WTC11 (cell line): ENCODE results near the gene CNTNAP5. TPM values are rescaled to one million over a fixed set of nuclear protein-coding genes. Genes with fewer than 3 reads are reported as not detected.

Source experiments
- ATAC-seq: fragments of 200-7000 bp; cut with Tn5 transposase; 2 replicates; pipeline ENCODE4 v1.10.0; 2021; ENCODE audit warnings: mild to moderate bottlenecking, moderate library complexity
- CTCF ChIA-PET: fragments of 300-600 bp; sonication (Branson Sonifier 250); formaldehyde crosslinking; loops from one replicate; lab custom pipeline; 2021; ENCODE audit warnings: antibody characterized with exemption; lab: Charles Lee
- POLR2A ChIA-PET: fragments of 350-600 bp; sonication (Branson Sonifier 250); formaldehyde crosslinking; loops from one replicate; lab custom pipeline; 2021; ENCODE audit warnings: antibody characterized with exemption; lab: Charles Lee
- DNase-seq: peaks from one replicate; pipeline ENCODE4 v3.0.0; 2021; ENCODE audit warnings: low spot score
- H3K27ac Mint-ChIP-seq: 2 replicates; pipeline ENCODE4 v1.8.0; 2021; ENCODE audit warnings: mixed read lengths
- H3K27me3 Mint-ChIP-seq: 2 replicates; pipeline ENCODE4 v1.8.0; 2021; ENCODE audit warnings: low read depth, mild to moderate bottlenecking, moderate library complexity, mixed read lengths
- H3K36me3 Mint-ChIP-seq: 2 replicates; pipeline ENCODE4 v1.8.0; 2021; ENCODE audit warnings: mixed read lengths
- H3K4me1 Mint-ChIP-seq: 2 replicates; pipeline ENCODE4 v1.8.0; 2022; ENCODE audit warnings: mixed read lengths
- H3K4me3 Mint-ChIP-seq: 2 replicates; pipeline ENCODE4 v1.8.0; 2021; ENCODE audit warnings: mild to moderate bottlenecking, moderate library complexity, mixed read lengths
- H3K9me3 Mint-ChIP-seq: 2 replicates; pipeline ENCODE4 v1.8.0; 2021; ENCODE audit warnings: mixed read lengths
- ERG ChIP-seq: fragments of 250-450 bp; sonication (Bioruptor Pico); IDR thresholded peaks from 2 replicates; pipeline ENCODE4 v1.8.0; 2021; ENCODE audit warnings: mild to moderate bottlenecking
- GRHL2 ChIP-seq: fragments of 250-450 bp; sonication (Bioruptor Pico); IDR thresholded peaks from 2 replicates; pipeline ENCODE4 v1.8.0; 2022; ENCODE audit warnings: mild to moderate bottlenecking, moderate library complexity; ENCODE audit not compliant: insufficient replicate concordance, severe bottlenecking
- MYBL2 ChIP-seq: sonication (generic); formaldehyde crosslinking; IDR thresholded peaks from 2 replicates; pipeline ENCODE4 v1.8.1; 2023; ENCODE audit warnings: mild to moderate bottlenecking, moderate library complexity, missing genetic modification reagents
- NR3C1 ChIP-seq: sonication (generic); formaldehyde crosslinking; conservative IDR thresholded peaks from 2 replicates; pipeline ENCODE4 v1.8.1; 2023; ENCODE audit warnings: low read depth, mild to moderate bottlenecking, missing genetic modification reagents
- PRDM15 ChIP-seq: sonication (generic); formaldehyde crosslinking; IDR thresholded peaks from 2 replicates; pipeline ENCODE4 v1.8.0; 2022; ENCODE audit warnings: missing genetic modification reagents
- RORB ChIP-seq: fragments of 250-450 bp; sonication (Bioruptor Pico); IDR thresholded peaks from 2 replicates; pipeline ENCODE4 v1.9.0; 2021; ENCODE audit warnings: mild to moderate bottlenecking
- ZNF219 ChIP-seq: sonication (generic); formaldehyde crosslinking; IDR thresholded peaks from 2 replicates; pipeline ENCODE4 v1.8.0; 2023; ENCODE audit warnings: missing genetic modification reagents, mild to moderate bottlenecking, borderline replicate concordance
- ZNF396 ChIP-seq: fragments of 250-450 bp; sonication (Bioruptor Pico); IDR thresholded peaks from 2 replicates; pipeline ENCODE4 v1.8.0; 2021; ENCODE audit warnings: mild to moderate bottlenecking, moderate library complexity, borderline replicate concordance
- ZNF423 ChIP-seq: fragments of 250-450 bp; sonication (Bioruptor Pico); IDR thresholded peaks from 2 replicates; pipeline ENCODE4 v2.1.2; 2022; ENCODE audit warnings: mild to moderate bottlenecking, moderate library complexity
- total RNA-seq: library from RNA; stranded (reverse); gene quantifications from 3 replicates; pipeline ENCODE4 v1.2.3, GENCODE V29; 2021
- TF ChIP-seq, protein P1 (sequence below): sonication (generic); formaldehyde crosslinking; IDR thresholded peaks from 2 replicates; pipeline ENCODE4 v1.8.1; 2023; ENCODE audit warnings: mild to moderate bottlenecking, missing genetic modification reagents, borderline replicate concordance
- TF ChIP-seq, protein P2 (sequence below): fragments of 250-450 bp; sonication (Bioruptor Pico); conservative IDR thresholded peaks from 2 replicates; pipeline ENCODE4 v1.9.0; 2021; ENCODE audit warnings: mild to moderate bottlenecking
- TF ChIP-seq, protein P3 (sequence below): sonication (generic); formaldehyde crosslinking; IDR thresholded peaks from 2 replicates; pipeline ENCODE4 v1.8.1; 2023; ENCODE audit warnings: mild to moderate bottlenecking, missing genetic modification reagents

Gene CNTNAP5
- total RNA-seq, 1 experiment from 2014 or later, result 0.22 TPM

GRCh38 chr2:124610141-124610540 is 585.1 kb downstream of the CNTNAP5 start (continued):
- TF ChIP-seq, protein P1, sequence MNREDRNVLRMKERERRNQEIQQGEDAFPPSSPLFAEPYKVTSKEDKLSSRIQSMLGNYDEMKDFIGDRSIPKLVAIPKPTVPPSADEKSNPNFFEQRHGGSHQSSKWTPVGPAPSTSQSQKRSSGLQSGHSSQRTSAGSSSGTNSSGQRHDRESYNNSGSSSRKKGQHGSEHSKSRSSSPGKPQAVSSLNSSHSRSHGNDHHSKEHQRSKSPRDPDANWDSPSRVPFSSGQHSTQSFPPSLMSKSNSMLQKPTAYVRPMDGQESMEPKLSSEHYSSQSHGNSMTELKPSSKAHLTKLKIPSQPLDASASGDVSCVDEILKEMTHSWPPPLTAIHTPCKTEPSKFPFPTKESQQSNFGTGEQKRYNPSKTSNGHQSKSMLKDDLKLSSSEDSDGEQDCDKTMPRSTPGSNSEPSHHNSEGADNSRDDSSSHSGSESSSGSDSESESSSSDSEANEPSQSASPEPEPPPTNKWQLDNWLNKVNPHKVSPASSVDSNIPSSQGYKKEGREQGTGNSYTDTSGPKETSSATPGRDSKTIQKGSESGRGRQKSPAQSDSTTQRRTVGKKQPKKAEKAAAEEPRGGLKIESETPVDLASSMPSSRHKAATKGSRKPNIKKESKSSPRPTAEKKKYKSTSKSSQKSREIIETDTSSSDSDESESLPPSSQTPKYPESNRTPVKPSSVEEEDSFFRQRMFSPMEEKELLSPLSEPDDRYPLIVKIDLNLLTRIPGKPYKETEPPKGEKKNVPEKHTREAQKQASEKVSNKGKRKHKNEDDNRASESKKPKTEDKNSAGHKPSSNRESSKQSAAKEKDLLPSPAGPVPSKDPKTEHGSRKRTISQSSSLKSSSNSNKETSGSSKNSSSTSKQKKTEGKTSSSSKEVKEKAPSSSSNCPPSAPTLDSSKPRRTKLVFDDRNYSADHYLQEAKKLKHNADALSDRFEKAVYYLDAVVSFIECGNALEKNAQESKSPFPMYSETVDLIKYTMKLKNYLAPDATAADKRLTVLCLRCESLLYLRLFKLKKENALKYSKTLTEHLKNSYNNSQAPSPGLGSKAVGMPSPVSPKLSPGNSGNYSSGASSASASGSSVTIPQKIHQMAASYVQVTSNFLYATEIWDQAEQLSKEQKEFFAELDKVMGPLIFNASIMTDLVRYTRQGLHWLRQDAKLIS (CRISPR knock-in tag), result no peak
- TF ChIP-seq, protein P2, sequence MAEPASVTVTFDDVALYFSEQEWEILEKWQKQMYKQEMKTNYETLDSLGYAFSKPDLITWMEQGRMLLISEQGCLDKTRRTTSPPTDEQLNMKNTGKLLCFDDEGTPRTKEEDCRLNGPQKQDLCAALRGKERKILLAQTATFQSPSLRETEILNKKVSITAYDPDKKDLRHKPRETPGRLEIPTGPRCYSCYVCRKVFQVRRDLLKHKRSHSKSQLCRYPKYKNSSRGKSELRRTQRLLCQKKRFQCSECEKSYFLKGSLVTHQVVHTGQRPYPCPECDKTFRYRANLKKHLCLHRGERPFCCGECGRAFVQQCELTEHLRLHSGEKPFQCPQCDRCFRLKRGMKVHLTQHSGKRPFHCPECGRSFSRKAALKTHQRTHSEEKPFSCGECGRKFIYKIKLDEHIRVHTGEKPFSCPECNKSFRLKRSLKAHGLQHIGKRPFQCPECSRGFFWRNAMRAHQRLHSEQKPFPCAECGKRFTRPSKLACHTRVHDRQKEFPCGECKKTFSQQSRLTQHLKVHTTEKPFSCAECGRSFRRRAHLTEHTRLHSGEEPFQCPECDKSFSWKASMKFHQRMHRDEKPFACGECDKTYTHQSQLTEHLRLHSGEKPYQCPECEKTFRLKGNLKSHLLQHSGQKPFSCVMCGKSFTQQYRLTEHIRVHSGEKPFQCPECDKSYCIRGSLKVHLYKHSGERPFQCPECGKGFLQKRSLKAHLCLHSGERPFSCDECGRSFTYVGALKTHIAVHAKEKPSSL (CRISPR knock-in tag), result no peak
- no peak for TF ChIP-seq ZNF219 (CRISPR knock-in tag)
- TF ChIP-seq, all 79 proteins: peak for 0

DNA sequence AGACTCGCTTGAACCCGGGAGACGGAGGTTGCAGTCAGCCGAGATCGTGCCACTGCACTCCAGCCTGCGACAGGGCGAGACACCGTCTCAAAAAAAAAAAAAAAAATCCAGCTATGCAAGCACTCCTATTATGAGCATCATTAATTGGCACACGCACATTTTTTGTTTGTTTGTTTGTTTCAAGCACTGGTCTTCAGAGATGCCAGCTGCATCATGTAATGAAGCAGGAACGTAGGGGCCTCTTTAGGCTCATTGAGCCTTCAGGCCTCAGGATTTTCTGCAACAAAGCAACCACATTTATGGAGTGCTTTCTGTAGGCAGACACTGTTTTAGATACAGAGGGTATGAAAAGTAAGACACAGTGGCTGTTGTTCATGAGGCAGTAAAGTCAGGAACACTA is 585.8 kb downstream of the CNTNAP5 start:
- peaks cover 42% of the 10 kb centered on the region for H3K4me1 Mint-ChIP-seq
- peaks cover 2% of the 10 kb centered on the region; the same call in 1 of the 2 replicates for H3K9me3 Mint-ChIP-seq

More for the DNA sequence above, 585.8 kb downstream of the CNTNAP5 start:
- no peak for TF ChIP-seq NR3C1 (CRISPR knock-in tag)
- no peak for TF ChIP-seq GRHL2 (CRISPR knock-in tag)
- TF ChIP-seq ERG, result no peak
- TF ChIP-seq MYBL2 (CRISPR knock-in tag), result no peak
- no peak for TF ChIP-seq ZNF396 (CRISPR knock-in tag)
- no peak for TF ChIP-seq ZNF423 (CRISPR knock-in tag)
- no peak for TF ChIP-seq PRDM15 (CRISPR knock-in tag)
- no peak for TF ChIP-seq RORB (CRISPR knock-in tag)
- TF ChIP-seq, protein P3, sequence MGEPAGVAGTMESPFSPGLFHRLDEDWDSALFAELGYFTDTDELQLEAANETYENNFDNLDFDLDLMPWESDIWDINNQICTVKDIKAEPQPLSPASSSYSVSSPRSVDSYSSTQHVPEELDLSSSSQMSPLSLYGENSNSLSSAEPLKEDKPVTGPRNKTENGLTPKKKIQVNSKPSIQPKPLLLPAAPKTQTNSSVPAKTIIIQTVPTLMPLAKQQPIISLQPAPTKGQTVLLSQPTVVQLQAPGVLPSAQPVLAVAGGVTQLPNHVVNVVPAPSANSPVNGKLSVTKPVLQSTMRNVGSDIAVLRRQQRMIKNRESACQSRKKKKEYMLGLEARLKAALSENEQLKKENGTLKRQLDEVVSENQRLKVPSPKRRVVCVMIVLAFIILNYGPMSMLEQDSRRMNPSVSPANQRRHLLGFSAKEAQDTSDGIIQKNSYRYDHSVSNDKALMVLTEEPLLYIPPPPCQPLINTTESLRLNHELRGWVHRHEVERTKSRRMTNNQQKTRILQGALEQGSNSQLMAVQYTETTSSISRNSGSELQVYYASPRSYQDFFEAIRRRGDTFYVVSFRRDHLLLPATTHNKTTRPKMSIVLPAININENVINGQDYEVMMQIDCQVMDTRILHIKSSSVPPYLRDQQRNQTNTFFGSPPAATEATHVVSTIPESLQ (CRISPR knock-in tag), result no peak
- Mint-ChIP-seq H3K4me3 (no peak overlapping the region), H3K27ac (peak overlapping the region; percentile 34), H3K27me3 (no peaks in the 10 kb centered on the region), H3K36me3 (no peaks in the 10 kb centered on the region; the same call in 1 of the 2 replicates)
- ATAC-seq (no peak), DNase-seq (no peak)
- ChIA-PET POLR2A (no interaction called here), CTCF (no interaction called here)
